Endothelial cell of umbilical vein (primary cell): ENCODE data around the gene ZNF281.

Experiments used
- CTCF ChIP-seq, 2 donors: IDR thresholded peaks; 1 replicate in 1 of 2; 2 replicates in 1 of 2; pipeline ENCODE4 v1.5.1; 2011; ENCODE audit warnings: low read length in 2 of 2, mild to moderate bottlenecking in 2 of 2, moderate library complexity in 2 of 2, control low read depth in 1 of 2, inconsistent platforms in 1 of 2, low read depth in 1 of 2; ENCODE audit not compliant: insufficient read depth in 1 of 2; ENCODE audit errors: extremely low read depth in 1 of 2
- EZH2 ChIP-seq: IDR thresholded peaks from 2 replicates; pipeline ENCODE4 v1.6.1; 2012; ENCODE audit warnings: borderline replicate concordance, low read depth, mild to moderate bottlenecking, moderate library complexity, low read length, inconsistent platforms; ENCODE audit not compliant: severe bottlenecking
- FOS ChIP-seq: IDR thresholded peaks from 2 replicates; pipeline ENCODE4 v1.6.1; 2011; ENCODE audit warnings: mild to moderate bottlenecking, low read length, moderate library complexity, borderline replicate concordance; ENCODE audit not compliant: insufficient read depth
- GATA2 ChIP-seq: IDR thresholded peaks from 2 replicates; pipeline ENCODE4 v1.7.0; 2011; ENCODE audit warnings: low read depth, mild to moderate bottlenecking, moderate library complexity, mixed read lengths, low read length; ENCODE audit not compliant: insufficient read length, insufficient read depth
- JUN ChIP-seq: IDR thresholded peaks from 2 replicates; pipeline ENCODE4 v1.6.1; 2011; ENCODE audit warnings: borderline replicate concordance, low read depth; ENCODE audit not compliant: insufficient read length, insufficient read depth
- MYC ChIP-seq: IDR thresholded peaks from one replicate; pipeline ENCODE4 v1.6.1; 2011; ENCODE audit warnings: mild to moderate bottlenecking, low read depth, low read length
- POLR2A ChIP-seq: IDR thresholded peaks from 2 replicates; pipeline ENCODE4 v1.6.1; 2012; ENCODE audit warnings: low read depth, mild to moderate bottlenecking, control low read depth, low read length
- POLR2AphosphoS5 ChIP-seq: IDR thresholded peaks from 2 replicates; pipeline ENCODE4 v1.6.1; 2012; ENCODE audit warnings: low read depth, mild to moderate bottlenecking, control low read depth, low read length, moderate library complexity; ENCODE audit not compliant: insufficient read depth
- TF ChIP-seq, protein P1 (sequence below): IDR thresholded peaks from 2 replicates; pipeline ENCODE4 v1.6.1; 2011; ENCODE audit not compliant: insufficient read depth, insufficient read length

DNA sequence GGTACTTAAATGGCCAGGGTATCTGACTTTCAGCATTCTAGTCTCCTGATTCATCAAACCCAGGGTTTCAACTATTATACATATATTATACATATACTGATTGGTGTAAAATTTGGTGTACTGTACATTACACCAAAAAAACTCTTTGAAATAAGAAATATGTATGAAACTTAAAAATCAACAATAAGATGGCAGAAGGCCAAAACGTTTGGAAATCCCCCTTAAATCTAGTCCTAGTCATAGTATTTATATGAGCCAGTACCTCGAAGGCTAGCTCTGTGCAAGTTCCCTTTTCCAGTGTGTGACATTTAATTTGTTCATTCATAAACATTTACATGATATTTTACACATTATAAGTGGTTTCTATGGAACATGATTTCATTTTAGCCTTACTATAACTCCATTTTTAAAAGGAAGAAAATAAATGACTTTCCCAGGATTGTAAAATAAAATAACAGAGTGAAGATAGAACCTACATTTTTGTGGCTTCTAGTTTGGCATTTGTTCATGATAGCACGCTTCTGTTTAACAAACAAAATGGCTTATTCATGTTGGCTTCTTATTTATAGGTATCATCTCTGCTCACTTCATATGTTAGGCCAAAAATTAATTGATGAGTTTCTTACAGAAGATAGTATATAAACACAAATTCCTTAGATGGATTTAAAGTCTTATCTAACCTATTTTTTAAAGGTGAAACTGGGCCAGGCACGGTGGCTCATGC, 18.8 kb upstream of the ZNF281 start:
- TF ChIP-seq, protein P1, sequence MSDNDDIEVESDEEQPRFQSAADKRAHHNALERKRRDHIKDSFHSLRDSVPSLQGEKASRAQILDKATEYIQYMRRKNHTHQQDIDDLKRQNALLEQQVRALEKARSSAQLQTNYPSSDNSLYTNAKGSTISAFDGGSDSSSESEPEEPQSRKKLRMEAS, result no peak
- no peak for TF ChIP-seq EZH2
- TF ChIP-seq MYC, result no peak
- TF ChIP-seq CTCF (IDR thresholded peaks at IDR 0.05; ENCODE audit: extremely low read depth in 1 of 2, insufficient read depth in 1 of 2, low read depth in 1 of 2, low read length in 2 of 2), result no peak
- TF ChIP-seq JUN, result no peak
- TF ChIP-seq POLR2A, result no peak
- no peak for TF ChIP-seq FOS
- TF ChIP-seq POLR2AphosphoS5, result no peak
- TF ChIP-seq GATA2, result no peak
